Stimulated activated CD8-positive, alpha-beta memory T cell treated with anti-CD3 and anti-CD28 coated beads, Interleukin-4, amount 100 ng/mL, for 48 hours (primary cell): Measurements from ENCODE around the gene DYTN.
"Not testable (repeated sequence)": the region's sequence is repeated elsewhere in the genome, so short reads cannot be mapped to it uniquely, and the experiment has no call there.

ENCODE experiments used
- DNase-seq: peaks from one replicate; pipeline ENCODE4 v3.0.0-alpha.2; 2020

DYTN gene

GRCh38 chr2:206718296-206718695, at the start of gene DYTN:
DYTN (minus strand) TSS chr2:206718396; CDS start chr2:206718279, 117 bp downstream.
- DNase-seq: no peak

- DNase-seq: no peak
These were observed 48.1 kb upstream of the DYTN start for GRCh38 chr2:206766057-206766930.

GRCh38 chr2:206765242-206766056, 47.3 kb upstream of the DYTN start, which contains the start of the genes FASTKD2 and MDH1B:
FASTKD2 (plus strand) TSS chr2:206765606; CDS start chr2:206766694, 1,088 bp downstream.
MDH1B (minus strand) TSS chr2:206765328; CDS start chr2:206765271, 57 bp downstream.
- DNase-seq: peak; percentile 91

- no peak for DNase-seq
These were observed 46.6 kb upstream of the DYTN start for GRCh38 chr2:206764673-206765241.

- DNase-seq: no peak
These were observed 38.6 kb upstream of the DYTN start for GRCh38 chr2:206756816-206757215.

- DNase-seq: no peak
These were observed 22.6 kb upstream of the DYTN start for GRCh38 chr2:206740800-206741199.

- DNase-seq: no peak
These were observed 21.1 kb upstream of the DYTN start for GRCh38 chr2:206739271-206739670.

GRCh38 chr2:206736935-206737334, 18.7 kb upstream of the DYTN start:
- no peak for DNase-seq

- no peak for DNase-seq
These were observed 15.1 kb upstream of the DYTN start for GRCh38 chr2:206733341-206733740.

GRCh38 chr2:206728277-206729199, 10.3 kb upstream of the DYTN start:
- DNase-seq: no peak

- DNase-seq: no peak
These were observed 9.1 kb upstream of the DYTN start for GRCh38 chr2:206727287-206727686.

- no peak for DNase-seq
These were observed 5.1 kb upstream of the DYTN start for GRCh38 chr2:206723288-206723687.

GRCh38 chr2:206721256-206721920, 3.2 kb upstream of the DYTN start:
- no peak for DNase-seq

GRCh38 chr2:206716623-206717022, 1.6 kb downstream of the DYTN start:
- DNase-seq: no peak

GRCh38 chr2:206715183-206715582, 3.0 kb downstream of the DYTN start:
- DNase-seq: not testable (repeated sequence)

GRCh38 chr2:206713746-206714145, 4.5 kb downstream of the DYTN start:
- no peak for DNase-seq

- no peak for DNase-seq
These were observed 9.9 kb downstream of the DYTN start for GRCh38 chr2:206708286-206708685.

GRCh38 chr2:206707164-206707701, 11.0 kb downstream of the DYTN start:
- no peak for DNase-seq

- no peak for DNase-seq
These were observed 16.1 kb downstream of the DYTN start for GRCh38 chr2:206701952-206702605.

GRCh38 chr2:206700156-206700555, 18.0 kb downstream of the DYTN start:
- no peak for DNase-seq

GRCh38 chr2:206698811-206699210, 19.4 kb downstream of the DYTN start:
- no peak for DNase-seq
